OCI-LY1 (cell line): ENCODE results near the gene NLGN3.

Source experiments
- H2AFZ ChIP-seq: fragments of 200-600 bp; sonication (generic), shearing (Covaris generic); 2 replicates; pipeline ENCODE4 v1.6.0; 2014; ENCODE audit warnings: antibody characterized with exemption, mild to moderate bottlenecking, low read length
- H3F3A ChIP-seq: fragments of 200-600 bp; sonication (generic), shearing (Covaris generic); 2 replicates; pipeline ENCODE4 v1.6.0; 2014; ENCODE audit warnings: mild to moderate bottlenecking, antibody characterized with exemption, low read length, moderate library complexity; ENCODE audit not compliant: insufficient read depth
- H3K27ac ChIP-seq: fragments of 200-600 bp; sonication (generic); 2 replicates; pipeline ENCODE4 v1.5.1; 2014; ENCODE audit warnings: low read length, mixed run types, mild to moderate bottlenecking, low read depth; ENCODE audit not compliant: poor library complexity, severe bottlenecking
- H3K27me3 ChIP-seq: fragments of 200-600 bp; sonication (generic); 2 replicates; pipeline ENCODE4 v1.6.0; 2014; ENCODE audit warnings: antibody characterized with exemption, mild to moderate bottlenecking, low read length, moderate library complexity; ENCODE audit not compliant: insufficient read depth
- H3K36me3 ChIP-seq: fragments of 200-600 bp; sonication (generic); 2 replicates; pipeline ENCODE4 v1.6.1; 2014; ENCODE audit warnings: mild to moderate bottlenecking, antibody characterized with exemption, low read length, moderate library complexity, mixed read lengths; ENCODE audit not compliant: insufficient read depth
- H3K4me1 ChIP-seq: fragments of 200-600 bp; sonication (generic); 2 replicates; pipeline ENCODE4 v1.5.1; 2014; ENCODE audit warnings: mild to moderate bottlenecking, low read length, moderate library complexity; ENCODE audit not compliant: insufficient read depth, severe bottlenecking
- H3K4me2 ChIP-seq: fragments of 200-600 bp; sonication (generic), shearing (Covaris generic); 2 replicates; pipeline ENCODE4 v1.6.1; 2014; ENCODE audit warnings: low read length
- H3K4me3 ChIP-seq: fragments of 200-600 bp; sonication (generic); 2 replicates; pipeline ENCODE4 v1.5.1; 2014; ENCODE audit warnings: low read length, low read depth, mild to moderate bottlenecking, mixed read lengths; ENCODE audit not compliant: poor library complexity, severe bottlenecking
- H3K79me2 ChIP-seq: fragments of 200-600 bp; shearing (Covaris generic); 2 replicates; pipeline ENCODE4 v1.6.1; 2016; ENCODE audit warnings: mixed run types, low read length, mixed read lengths; ENCODE audit not compliant: insufficient read depth
- H3K9ac ChIP-seq: fragments of 200-600 bp; sonication (generic), shearing (Covaris generic); 2 replicates; pipeline ENCODE4 v1.6.1; 2014; ENCODE audit warnings: mild to moderate bottlenecking, low read length, mixed read lengths
- H3K9me2 ChIP-seq: fragments of 200-600 bp; sonication (generic), shearing (Covaris generic); 2 replicates; pipeline ENCODE4 v1.6.1; 2014; ENCODE audit warnings: low read depth, mild to moderate bottlenecking, low read length, mixed read lengths
- H3K9me3 ChIP-seq: fragments of 200-600 bp; shearing (Covaris generic); 2 replicates; pipeline ENCODE4 v1.6.1; 2014; ENCODE audit warnings: low read length, mixed read lengths
- H4K20me1 ChIP-seq: fragments of 200-600 bp; sonication (generic), shearing (Covaris generic); 2 replicates; pipeline ENCODE4 v1.6.0; 2016; ENCODE audit warnings: mild to moderate bottlenecking, low read length; ENCODE audit not compliant: insufficient read depth
- CTCF ChIP-seq: fragments of 200-600 bp; sonication (generic), shearing (Covaris generic); IDR thresholded peaks from 2 replicates; pipeline ENCODE4 v1.5.1; 2017; ENCODE audit warnings: mild to moderate bottlenecking, antibody characterized with exemption, low read length, moderate library complexity, mixed read lengths
- EZH2 ChIP-seq: fragments of 200-600 bp; sonication (generic), shearing (Covaris generic); IDR thresholded peaks from 2 replicates; pipeline ENCODE4 v1.8.0; 2017; ENCODE audit warnings: borderline replicate concordance, mixed run types, mild to moderate bottlenecking, antibody characterized with exemption, low read length, moderate library complexity, mixed read lengths

The NLGN3 gene

GRCh38 chrX:71098951-71099506 is 45.6 kb upstream of the NLGN3 start:
- H3K36me3 ChIP-seq = no peaks in the 10 kb centered on the region; the same call in 1 of the 2 replicates
- H3K79me2 ChIP-seq = no peaks in the 10 kb centered on the region
- H3F3A ChIP-seq = no peaks in the 10 kb centered on the region
- TF ChIP-seq EZH2 (no peak), CTCF (no peak)
- H3K9me3 ChIP-seq = no peaks in the 10 kb centered on the region
- H4K20me1 ChIP-seq = no peaks in the 10 kb centered on the region
- no peaks in the 10 kb centered on the region for H3K9me2 ChIP-seq
- H3K4me2 ChIP-seq = no peak overlapping the region
- peaks cover 28% of the 10 kb centered on the region for H3K4me1 ChIP-seq
- H3K27ac ChIP-seq = no peak overlapping the region
- no peak overlapping the region for H3K9ac ChIP-seq
- no peak overlapping the region for H3K4me3 ChIP-seq
- no peaks in the 10 kb centered on the region for H3K27me3 ChIP-seq
- no peak overlapping the region for H2AFZ ChIP-seq

- H3F3A ChIP-seq = no peaks in the 10 kb centered on the region
- H3K4me3 ChIP-seq = no peak overlapping the region
- no peaks in the 10 kb centered on the region for H3K9me3 ChIP-seq
- H3K36me3 ChIP-seq = no peaks in the 10 kb centered on the region; the same call in 1 of the 2 replicates
- H4K20me1 ChIP-seq = no peaks in the 10 kb centered on the region
- no peaks in the 10 kb centered on the region for H3K9me2 ChIP-seq
- H3K9ac ChIP-seq = no peak overlapping the region
- no peak overlapping the region for H2AFZ ChIP-seq
- no peak overlapping the region for H3K27ac ChIP-seq
- H3K4me1 ChIP-seq = peaks cover 34% of the 10 kb centered on the region
- H3K79me2 ChIP-seq = no peaks in the 10 kb centered on the region
- no peak for TF ChIP-seq EZH2
- no peak for TF ChIP-seq CTCF
- no peak overlapping the region for H3K4me2 ChIP-seq
- H3K27me3 ChIP-seq = no peaks in the 10 kb centered on the region
Observed at GRCh38 chrX:71099736-71100135, 44.9 kb upstream of the NLGN3 start.

- H3K4me1 ChIP-seq = peaks cover 28% of the 10 kb centered on the region
- H2AFZ ChIP-seq = no peak overlapping the region
- no peak overlapping the region for H3K4me3 ChIP-seq
- TF ChIP-seq CTCF (no peak), EZH2 (no peak)
- no peaks in the 10 kb centered on the region for H3K79me2 ChIP-seq
- no peak overlapping the region for H3K27ac ChIP-seq
- no peak overlapping the region for H3K9ac ChIP-seq
- H3K9me2 ChIP-seq = no peaks in the 10 kb centered on the region
- H3F3A ChIP-seq = no peaks in the 10 kb centered on the region
- H3K4me2 ChIP-seq = no peak overlapping the region
- no peaks in the 10 kb centered on the region for H4K20me1 ChIP-seq
- no peaks in the 10 kb centered on the region for H3K27me3 ChIP-seq
- H3K9me3 ChIP-seq = no peaks in the 10 kb centered on the region
- H3K36me3 ChIP-seq = no peaks in the 10 kb centered on the region; the same call in 1 of the 2 replicates
Observed at GRCh38 chrX:71100581-71101505, 43.8 kb upstream of the NLGN3 start.
